Right lobe of liver (tissue), 4 donors: Measurements from ENCODE around the gene GPR18.

Experiments used
- CTCF ChIP-seq, 4 donors: fragments of 200-600 bp in 3 of 4; fragments of 450-650 bp in 1 of 4; IDR thresholded peaks; one replicate each; pipeline versions ENCODE4 v1.5.1 to v1.8.0; 2016 to 2022; ENCODE audit warnings: antibody characterized with exemption in 4 of 4, mild to moderate bottlenecking in 2 of 4
- POLR2A ChIP-seq: fragments of 450-650 bp; IDR thresholded peaks from one replicate; pipeline ENCODE4 v1.6.1; 2017; ENCODE audit warnings: antibody characterized with exemption, mild to moderate bottlenecking
- donor health status: DM: no; HTN: no; CAD: no.
- donor health status: DM: no; HTN: no; CAD: no.
- donor health status: DM: no; HTN: yes; CAD: no.

GRCh38 chr13:99289674-99290337 lies 31.6 kb upstream of the GPR18 start:
- TF ChIP-seq CTCF (IDR thresholded peaks at IDR 0.05), result no peak
- TF ChIP-seq POLR2A, result no peak
